HepG2 (cell line): Measurements from ENCODE around the gene HDDC2. TPM values are rescaled to one million over a fixed set of nuclear protein-coding genes. Genes with fewer than 3 reads are reported as not detected.

Experiments
- ATAC-seq: fragments of 200-7000 bp; cut with Tn5 transposase; 3 replicates; pipeline ENCODE4 v1.9.1; 2020; ENCODE audit warnings: mild to moderate bottlenecking, moderate library complexity
- BruUV-seq: library from RNA; stranded (reverse); fragments of 400-500 nt; replicated peaks from 2 replicates; lab custom pipeline; 2021; lab: Mats Ljungman, UMichigan
- CTCF ChIA-PET: fragments of 300-600 bp; formaldehyde crosslinking; extraction: SDS; loops from one replicate; lab custom pipeline; 2021; ENCODE audit warnings: low total read pairs, inconsistent platforms, low intra/inter-chr PET ratio; lab: Yijun Ruan, JAX
- POLR2A ChIA-PET: fragments of 350-600 bp; sonication (Branson Sonifier 250); formaldehyde crosslinking; loops from one replicate; lab custom pipeline; 2020; ENCODE audit warnings: antibody characterized with exemption, inconsistent platforms; lab: Yijun Ruan, JAX
- DNase-seq: peaks from one replicate; pipeline ENCODE4 v3.0.0-alpha.2; 2015; ENCODE audit warnings: low spot score
- FAIRE-seq: peaks from 3 replicates; lab custom pipeline; 2011; peaks lifted over from hg19 to GRCh38; lab: Jason Lieb, UNC
- H2AFZ ChIP-seq: one replicate; pipeline ENCODE4 v1.6.1; 2011; ENCODE audit warnings: low read length, inconsistent platforms
- H3K27ac ChIP-seq: fragments of 300-600 bp; 3 replicates; pipeline ENCODE4 v1.8.0; 2011; ENCODE audit warnings: mixed run types, mild to moderate bottlenecking, mixed read lengths, low read length, inconsistent platforms; ENCODE audit not compliant: insufficient read depth; ENCODE audit errors: extremely low read length
- H3K27me3 ChIP-seq, 2 experiments: fragments of 200-600 bp in 1 of 2; 2 replicates in 1 of 2; 3 replicates in 1 of 2; pipeline versions ENCODE4 v1.6.0 to v1.8.0; 2011; ENCODE audit warnings: low read length in 2 of 2, mild to moderate bottlenecking in 2 of 2, moderate library complexity in 2 of 2, inconsistent platforms in 1 of 2; ENCODE audit not compliant: insufficient read depth in 2 of 2, control insufficient read depth in 1 of 2
- H3K36me3 ChIP-seq, 2 experiments: fragments of 200-600 bp in 1 of 2; replicated peaks in 1 of 2; 2 replicates in 1 of 2; 3 replicates in 1 of 2; pipeline versions ENCODE4 v1.5.1 to v1.8.0; 2011; ENCODE audit warnings: low read length in 2 of 2, inconsistent platforms in 1 of 2; ENCODE audit not compliant: insufficient read depth in 2 of 2, control insufficient read depth in 1 of 2
- H3K4me1 ChIP-seq: 2 replicates; pipeline ENCODE4 v1.5.1; 2012; ENCODE audit warnings: low read length, inconsistent platforms; ENCODE audit not compliant: insufficient read depth
- H3K4me2 ChIP-seq: 2 replicates; pipeline ENCODE4 v1.6.0; 2011; ENCODE audit warnings: low read depth, low read length, inconsistent platforms
- H3K4me3 ChIP-seq, 3 experiments: fragments of 200-600 bp in 1 of 3; sonication (generic), shearing (Covaris generic) in 1 of 3; replicated peaks in 1 of 3; 2 replicates each; pipeline ENCODE4 v1.5.1; 2011 to 2016; ENCODE audit warnings: low read length in 3 of 3, inconsistent platforms in 2 of 3, low read depth in 2 of 3, mild to moderate bottlenecking in 2 of 3, control low read depth in 1 of 3, mixed read lengths in 1 of 3; ENCODE audit not compliant: insufficient read depth in 1 of 3
- H3K79me2 ChIP-seq: one replicate; pipeline ENCODE4 v1.6.1; 2011; ENCODE audit warnings: low read length, inconsistent platforms; ENCODE audit not compliant: insufficient read depth
- H3K9ac ChIP-seq: 2 replicates; pipeline ENCODE4 v1.6.0; 2011; ENCODE audit warnings: mild to moderate bottlenecking, low read depth, low read length, inconsistent platforms; ENCODE audit not compliant: insufficient read depth
- H3K9me3 ChIP-seq: 2 replicates; pipeline ENCODE4 v1.5.1; 2012; ENCODE audit warnings: mild to moderate bottlenecking, low read length
- H4K20me1 ChIP-seq: 2 replicates; pipeline ENCODE4 v1.6.0; 2011; ENCODE audit warnings: inconsistent platforms, mild to moderate bottlenecking, low read length, moderate library complexity; ENCODE audit not compliant: insufficient read depth
- AHR ChIP-seq: IDR thresholded peaks from 2 replicates; pipeline ENCODE4 v1.6.1; 2018; ENCODE audit warnings: missing genetic modification reagents, missing compliant biosample characterization
- FOXO1 ChIP-seq: sonication (generic); formaldehyde crosslinking; IDR thresholded peaks from 2 replicates; pipeline ENCODE4 v1.4.0; 2020; ENCODE audit warnings: missing genetic modification reagents
- JUN ChIP-seq: sonication (generic); formaldehyde crosslinking; IDR thresholded peaks from 2 replicates; pipeline ENCODE4 v1.4.0; 2020; ENCODE audit warnings: mild to moderate bottlenecking, missing genetic modification reagents
- KAT2B ChIP-seq: fragments of 150-350 bp; IDR thresholded peaks from 2 replicates; pipeline ENCODE4 v1.6.1; 2014; ENCODE audit warnings: low read depth, low read length, borderline replicate concordance
- PCBP1 ChIP-seq: fragments of 200-400 bp; formaldehyde crosslinking; IDR thresholded peaks from 2 replicates; pipeline ENCODE4 v1.6.1; 2017; ENCODE audit warnings: mild to moderate bottlenecking, low read depth, low read length, borderline replicate concordance
- SAP130 ChIP-seq: IDR thresholded peaks from 2 replicates; pipeline ENCODE4 v1.6.1; 2016; ENCODE audit warnings: low read depth
- TRAFD1 ChIP-seq: sonication (generic); formaldehyde crosslinking; IDR thresholded peaks from 2 replicates; pipeline ENCODE4 v1.5.1; 2020; ENCODE audit warnings: missing genetic modification reagents, mild to moderate bottlenecking, borderline replicate concordance
- ZBTB42 ChIP-seq: sonication (generic); formaldehyde crosslinking; IDR thresholded peaks from 2 replicates; pipeline ENCODE4 v1.5.0; 2020; ENCODE audit warnings: mild to moderate bottlenecking, missing genetic modification reagents
- ZNF101 ChIP-seq: sonication (generic); formaldehyde crosslinking; IDR thresholded peaks from 2 replicates; pipeline ENCODE4 v1.4.0; 2020; ENCODE audit warnings: mild to moderate bottlenecking, low read depth, missing genetic modification reagents, borderline replicate concordance
- WGBS: methylation state at CpG from one replicate; pipeline ENCODE4 v1.1.6; 2017; ENCODE audit warnings: low lambda C conversion rate; 5-methylcytosine and 5-hydroxymethylcytosine counted together
- in situ Hi-C: cut with HindIII; loops from 2 replicates; pipeline ENCODE4 v1.10.0; 2017; ENCODE audit warnings: low pct_unique_long_range_greater_than_20kb; ENCODE audit not compliant: extremely low pct_ligation_motif_present
- intact Hi-C: fragments of 100-400 bp; cut with micrococcal nuclease; formaldehyde crosslinking; loops from one replicate; pipeline ENCODE4 v1.10.0; 2022; ENCODE audit not compliant: unreplicated experiment
- polyA plus RNA-seq, 8 experiments: library from polyadenylated mRNA; depleted of rRNA in 3 of 8; stranded (reverse) in 7 of 8; unstranded in 1 of 8; fragments of >200 nt; fragmentation: Illumina TruSeq in 4 of 8; extraction: Trizol in 4 of 8; gene quantifications; 2 replicates each; pipeline versions ENCODE4 v1.2.1 to v1.2.3, GENCODE V29; 2011 to 2016; ENCODE audit warnings: low read depth in 4 of 8, missing spikeins in 1 of 8, mixed read lengths in 1 of 8; ENCODE audit not compliant: insufficient read depth in 1 of 8
- total RNA-seq, 5 experiments: library from RNA; depleted of rRNA; stranded (reverse); fragments of >200 nt; fragmentation: Illumina TruSeq; extraction: Trizol; gene quantifications; 2 replicates each; pipeline ENCODE4 v1.2.3, GENCODE V29; 2016; ENCODE audit warnings: low read depth in 1 of 5

Gene HDDC2
- total and polyA plus RNA-seq, 2 of the 13 experiments (the other 11 are each of a cell fraction or from before 2014, with no cell fraction given): 76.7 to 78.7 TPM

DNA sequence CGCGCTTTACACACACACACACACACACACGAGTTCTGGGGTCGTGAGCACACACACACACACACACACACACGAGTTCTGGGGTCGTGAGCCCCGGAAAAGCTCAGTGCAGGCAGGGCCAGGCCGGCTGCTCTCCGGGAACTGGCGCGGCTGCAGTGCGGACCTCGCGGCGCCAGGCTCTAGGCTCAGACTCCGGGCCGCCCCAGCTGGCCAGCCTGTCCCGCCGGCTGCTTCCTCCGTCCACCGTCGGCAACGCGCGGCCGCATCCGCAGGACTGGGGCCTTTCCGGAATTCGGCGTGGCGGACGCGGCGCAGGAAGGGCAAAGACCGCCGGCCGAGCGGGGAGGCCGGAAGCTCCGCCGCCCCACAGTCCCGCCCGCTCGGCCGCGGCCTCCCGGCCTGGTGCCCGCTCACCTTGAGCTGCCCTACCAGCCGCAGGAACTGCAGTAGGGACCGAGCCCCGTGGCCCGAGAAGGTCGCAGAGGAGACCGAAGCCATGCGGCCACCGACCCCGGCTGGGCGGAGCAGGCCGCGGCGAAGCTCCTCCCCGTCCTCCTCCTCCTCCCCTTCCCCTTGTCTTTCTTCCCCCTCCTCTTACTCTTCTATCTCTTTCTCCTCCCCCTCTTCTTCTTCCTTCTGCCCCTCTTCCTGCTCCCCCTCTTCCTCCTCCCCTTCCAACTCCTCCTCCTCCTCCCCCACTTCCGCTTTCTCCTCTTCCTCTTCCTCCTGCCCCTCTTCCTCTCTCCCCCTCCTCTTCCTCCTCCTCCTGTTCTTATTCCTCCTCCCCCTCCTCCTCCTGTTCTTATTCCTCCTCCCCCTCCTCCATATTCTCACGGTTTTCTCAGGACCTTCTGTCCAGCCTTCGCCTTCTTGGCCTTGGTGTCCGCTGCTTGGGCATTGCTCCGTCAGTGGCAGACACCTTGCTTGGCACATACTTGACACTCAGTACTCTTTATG lies at the start of gene HDDC2 (continued):
- TF ChIP-seq JUN (CRISPR knock-in tag): peak; percentile 71; the same call in 1 of the 2 replicates
- TF ChIP-seq AHR (CRISPR knock-in tag): no peak; the same call in 1 of the 2 replicates
- TF ChIP-seq FOXO1 (CRISPR knock-in tag): peak; percentile 78
- TF ChIP-seq SAP130 (CRISPR knock-in tag): peak; percentile 89
- TF ChIP-seq ZBTB42 (CRISPR knock-in tag): peak; percentile 95
- TF ChIP-seq ZNF101: peak; percentile 86; the same call in 1 of the 2 replicates

- in situ Hi-C loops: no loop called here
- no peak for TF ChIP-seq KAT2B
- TF ChIP-seq TRAFD1: no peak
- no peak for TF ChIP-seq PCBP1
- H3K4me3 ChIP-seq: no peak overlapping the region
- peaks cover 2 to 24% of the 10 kb centered on the region in 2 experiments for H3K27me3 ChIP-seq
- ATAC-seq (no peak), DNase-seq (no peak), FAIRE-seq (no peak)
- H3K27ac ChIP-seq: no peak overlapping the region
- POLR2A ChIA-PET: no interaction called here
- H3K4me2 ChIP-seq: no peak overlapping the region
- intact Hi-C loops: no loop called here
- no peaks in the 10 kb centered on the region for H3K9me3 ChIP-seq
- no TSS peak for BruUV-seq
- WGBS: 24% methylated on average over 11 of the region's 11 CpGs
- CTCF ChIA-PET: no interaction called here
- H4K20me1 ChIP-seq: no peaks in the 10 kb centered on the region
- no peak overlapping the region for H3K9ac ChIP-seq
- H3K4me1 ChIP-seq: no peaks in the 10 kb centered on the region
- H3K36me3 ChIP-seq: no peaks in the 10 kb centered on the region
- H3K79me2 ChIP-seq: no peaks in the 10 kb centered on the region
- no peak overlapping the region for H2AFZ ChIP-seq
Measured at GRCh38 chr6:125346926-125347563, 45.3 kb upstream of the HDDC2 start.
